Measurements from ENCODE around the gene TAPT1.

Gene TAPT1

DNA sequence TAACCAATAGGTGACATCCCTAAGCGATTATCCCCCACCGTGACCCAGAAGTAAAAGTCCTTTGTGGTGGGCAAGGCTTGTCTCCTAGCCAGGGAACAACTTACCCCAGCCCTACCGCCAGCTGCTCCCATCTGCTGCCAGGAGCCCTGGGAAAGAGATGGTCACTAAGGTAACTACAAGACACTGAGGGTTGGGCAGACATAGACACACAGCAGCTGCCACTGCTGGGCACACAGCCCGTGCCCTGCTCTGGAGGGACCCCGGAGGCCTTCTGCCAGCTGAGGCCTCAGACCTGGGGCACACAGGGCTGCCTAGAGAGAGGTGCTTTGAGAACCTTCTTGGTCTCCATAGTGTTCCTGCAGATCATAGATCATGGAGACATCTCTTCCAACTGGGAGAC lies 89.4 kb downstream of the TAPT1 start:
- peaks cover 5% of the 10 kb centered on the region; the same call in 1 of the 2 replicates for H3K4me1 ChIP-seq (ENCODE audit: control insufficient read depth, insufficient read depth, low read length)
- no peaks in the 10 kb centered on the region for H3K9me3 ChIP-seq (ENCODE audit: control insufficient read depth, insufficient read depth, low read depth, low read length)
- CTCF ChIA-PET, result no interaction called here
- TF ChIP-seq OVOL3 (tag by site-specific recombination; IDR thresholded peaks at IDR 0.05), result no peak
- TF ChIP-seq BCL11B (tag by site-specific recombination; IDR thresholded peaks at IDR 0.05; ENCODE audit: low read depth), result no peak
- TF ChIP-seq ZNF341 (tag by site-specific recombination; IDR thresholded peaks at IDR 0.05; ENCODE audit: low read depth), result no peak
- no peak for TF ChIP-seq ZNF214 (tag by site-specific recombination; IDR thresholded peaks at IDR 0.05; ENCODE audit: borderline replicate concordance)
- no peak for TF ChIP-seq ZNF174 (tag by site-specific recombination; IDR thresholded peaks at IDR 0.05)
- no peak for TF ChIP-seq ZNF114 (tag by site-specific recombination; IDR thresholded peaks at IDR 0.05)
- TF ChIP-seq ZNF274 (IDR thresholded peaks at IDR 0.05; ENCODE audit: low read length), result no peak
- no peak for TF ChIP-seq ZNF274 (tag by site-specific recombination; IDR thresholded peaks at IDR 0.05; ENCODE audit: borderline replicate concordance)
- TF ChIP-seq ZNF830 (tag by site-specific recombination; IDR thresholded peaks at IDR 0.05; ENCODE audit: low read depth), result no peak
- TF ChIP-seq, protein P1, sequence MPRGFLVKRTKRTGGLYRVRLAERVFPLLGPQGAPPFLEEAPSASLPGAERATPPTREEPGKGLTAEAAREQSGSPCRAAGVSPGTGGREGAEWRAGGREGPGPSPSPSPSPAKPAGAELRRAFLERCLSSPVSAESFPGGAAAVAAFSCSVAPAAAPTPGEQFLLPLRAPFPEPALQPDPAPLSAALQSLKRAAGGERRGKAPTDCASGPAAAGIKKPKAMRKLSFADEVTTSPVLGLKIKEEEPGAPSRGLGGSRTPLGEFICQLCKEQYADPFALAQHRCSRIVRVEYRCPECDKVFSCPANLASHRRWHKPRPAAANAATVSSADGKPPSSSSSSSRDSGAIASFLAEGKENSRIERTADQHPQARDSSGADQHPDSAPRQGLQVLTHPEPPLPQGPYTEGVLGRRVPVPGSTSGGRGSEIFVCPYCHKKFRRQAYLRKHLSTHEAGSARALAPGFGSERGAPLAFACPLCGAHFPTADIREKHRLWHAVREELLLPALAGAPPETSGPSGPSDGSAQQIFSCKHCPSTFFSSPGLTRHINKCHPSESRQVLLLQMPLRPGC (tag by site-specific recombination; IDR thresholded peaks at IDR 0.05), result no peak
- no peak for TF ChIP-seq GLIS1 (tag by site-specific recombination; IDR thresholded peaks at IDR 0.05)
- TF ChIP-seq ZNF311 (tag by site-specific recombination; IDR thresholded peaks at IDR 0.05; ENCODE audit: borderline replicate concordance), result no peak
- TF ChIP-seq ZNF626 (tag by site-specific recombination; IDR thresholded peaks at IDR 0.05), result no peak
- no peak for TF ChIP-seq ZNF266 (tag by site-specific recombination; IDR thresholded peaks at IDR 0.05; ENCODE audit: low read depth)
- no peak for TF ChIP-seq ZNF629 (tag by site-specific recombination; IDR thresholded peaks at IDR 0.05)
- TF ChIP-seq GLIS2 (tag by site-specific recombination; IDR thresholded peaks at IDR 0.05), result no peak
- no peak for TF ChIP-seq GFI1B (tag by site-specific recombination; IDR thresholded peaks at IDR 0.05)
- TF ChIP-seq ZNF223 (tag by site-specific recombination; IDR thresholded peaks at IDR 0.05), result no peak
- POLR2A ChIA-PET, result no interaction called here
- no peak overlapping the region for H3K4me3 ChIP-seq (ENCODE audit: low read depth, low read length)
- no peaks in the 10 kb centered on the region for H3K36me3 ChIP-seq (ENCODE audit: control insufficient read depth in 2 of 2, insufficient read depth in 1 of 2, low read length in 2 of 2)
- H3K27ac ChIP-seq (ENCODE audit: extremely low read depth, low read depth, low read length), result no peak overlapping the region

DNA sequence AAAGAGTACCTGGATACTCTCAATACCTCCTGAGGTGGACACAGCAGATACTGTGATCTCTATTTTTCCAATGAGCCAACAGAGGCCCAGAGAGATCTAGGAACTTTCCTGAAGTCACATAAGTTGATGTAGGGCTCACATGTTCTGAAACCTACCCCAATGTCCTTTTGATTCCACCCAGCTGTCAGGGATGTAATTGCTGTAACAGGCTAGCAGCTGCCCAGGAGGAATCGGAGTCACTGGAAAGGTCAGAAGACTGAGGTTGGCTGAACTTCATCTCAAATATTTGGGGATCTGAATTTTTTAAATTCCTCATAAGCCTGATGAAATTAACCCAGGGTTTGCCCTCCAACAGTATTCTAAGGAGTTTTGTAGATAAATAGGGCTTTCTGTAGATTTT lies 90.0 kb downstream of the TAPT1 start:
- ChIA-PET CTCF (no interaction called here), POLR2A (no interaction called here)
- no peak for TF ChIP-seq YY2 (tag by site-specific recombination; IDR thresholded peaks at IDR 0.05)
- no peak for TF ChIP-seq GLIS2 (tag by site-specific recombination; IDR thresholded peaks at IDR 0.05)
- no peak for TF ChIP-seq FEZF1 (tag by site-specific recombination; IDR thresholded peaks at IDR 0.05)
- TF ChIP-seq KLF1 (tag by site-specific recombination; IDR thresholded peaks at IDR 0.05), result no peak
- TF ChIP-seq ZNF776 (tag by site-specific recombination; IDR thresholded peaks at IDR 0.05; ENCODE audit: borderline replicate concordance), result no peak
- no peak for TF ChIP-seq ZNF510 (tag by site-specific recombination; IDR thresholded peaks at IDR 0.05; ENCODE audit: insufficient replicate concordance)
- TF ChIP-seq ZNF112 (tag by site-specific recombination; IDR thresholded peaks at IDR 0.05), result no peak
- no peak for TF ChIP-seq ZNF747 (tag by site-specific recombination; IDR thresholded peaks at IDR 0.05)
- no peak for TF ChIP-seq ZNF670 (tag by site-specific recombination; IDR thresholded peaks at IDR 0.05; ENCODE audit: low read depth)
- TF ChIP-seq ZNF837 (tag by site-specific recombination; IDR thresholded peaks at IDR 0.05), result no peak
- TF ChIP-seq ZNF623 (tag by site-specific recombination; IDR thresholded peaks at IDR 0.05), result no peak
- no peak for TF ChIP-seq ZNF404 (tag by site-specific recombination; IDR thresholded peaks at IDR 0.05)
- no peak for TF ChIP-seq GLI2 (tag by site-specific recombination; IDR thresholded peaks at IDR 0.05; ENCODE audit: borderline replicate concordance, low read depth)
- TF ChIP-seq ZBTB8A (tag by site-specific recombination; IDR thresholded peaks at IDR 0.05), result no peak
- no peak for TF ChIP-seq ELK4 (IDR thresholded peaks at IDR 0.05; ENCODE audit: borderline replicate concordance, low read depth, low read length)
- no peak for TF ChIP-seq ZNF214 (tag by site-specific recombination; IDR thresholded peaks at IDR 0.05; ENCODE audit: borderline replicate concordance)
- TF ChIP-seq, protein P2, sequence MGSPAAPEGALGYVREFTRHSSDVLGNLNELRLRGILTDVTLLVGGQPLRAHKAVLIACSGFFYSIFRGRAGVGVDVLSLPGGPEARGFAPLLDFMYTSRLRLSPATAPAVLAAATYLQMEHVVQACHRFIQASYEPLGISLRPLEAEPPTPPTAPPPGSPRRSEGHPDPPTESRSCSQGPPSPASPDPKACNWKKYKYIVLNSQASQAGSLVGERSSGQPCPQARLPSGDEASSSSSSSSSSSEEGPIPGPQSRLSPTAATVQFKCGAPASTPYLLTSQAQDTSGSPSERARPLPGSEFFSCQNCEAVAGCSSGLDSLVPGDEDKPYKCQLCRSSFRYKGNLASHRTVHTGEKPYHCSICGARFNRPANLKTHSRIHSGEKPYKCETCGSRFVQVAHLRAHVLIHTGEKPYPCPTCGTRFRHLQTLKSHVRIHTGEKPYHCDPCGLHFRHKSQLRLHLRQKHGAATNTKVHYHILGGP (tag by site-specific recombination; IDR thresholded peaks at IDR 0.05), result no peak
- peaks cover 5% of the 10 kb centered on the region; the same call in 1 of the 2 replicates for H3K4me1 ChIP-seq (ENCODE audit: control insufficient read depth, insufficient read depth, low read length)
- H3K36me3 ChIP-seq (ENCODE audit: control insufficient read depth in 2 of 2, insufficient read depth in 1 of 2, low read length in 2 of 2), result no peaks in the 10 kb centered on the region
- H3K9me3 ChIP-seq (ENCODE audit: control insufficient read depth, insufficient read depth, low read depth, low read length), result no peaks in the 10 kb centered on the region
- H3K27ac ChIP-seq (ENCODE audit: extremely low read depth, low read depth, low read length), result no peak overlapping the region
- no peak overlapping the region for H3K4me3 ChIP-seq (ENCODE audit: low read depth, low read length)

Data from HEK293 (cell line).